Testis (tissue), 2 donors: ENCODE data around the gene NALCN.
A peak's percentile ranks its signal among the peaks of the same experiment; 100 is the strongest.

Experiments used
- POLR2A ChIP-seq: fragments of 450-650 bp; IDR thresholded peaks from one replicate; pipeline ENCODE4 v1.6.1; 2017; ENCODE audit warnings: antibody characterized with exemption, mild to moderate bottlenecking, moderate library complexity
- TF ChIP-seq, protein P1 (sequence below), 3 experiments: fragments of 450-650 bp in 2 of 3; fragments of 200-600 bp in 1 of 3; sonication (generic) in 1 of 3; IDR thresholded peaks; one replicate each; pipeline ENCODE4 v1.5.1; 2016 to 2019; ENCODE audit warnings: antibody characterized with exemption in 3 of 3, mild to moderate bottlenecking in 2 of 3, moderate library complexity in 1 of 3

DNA sequence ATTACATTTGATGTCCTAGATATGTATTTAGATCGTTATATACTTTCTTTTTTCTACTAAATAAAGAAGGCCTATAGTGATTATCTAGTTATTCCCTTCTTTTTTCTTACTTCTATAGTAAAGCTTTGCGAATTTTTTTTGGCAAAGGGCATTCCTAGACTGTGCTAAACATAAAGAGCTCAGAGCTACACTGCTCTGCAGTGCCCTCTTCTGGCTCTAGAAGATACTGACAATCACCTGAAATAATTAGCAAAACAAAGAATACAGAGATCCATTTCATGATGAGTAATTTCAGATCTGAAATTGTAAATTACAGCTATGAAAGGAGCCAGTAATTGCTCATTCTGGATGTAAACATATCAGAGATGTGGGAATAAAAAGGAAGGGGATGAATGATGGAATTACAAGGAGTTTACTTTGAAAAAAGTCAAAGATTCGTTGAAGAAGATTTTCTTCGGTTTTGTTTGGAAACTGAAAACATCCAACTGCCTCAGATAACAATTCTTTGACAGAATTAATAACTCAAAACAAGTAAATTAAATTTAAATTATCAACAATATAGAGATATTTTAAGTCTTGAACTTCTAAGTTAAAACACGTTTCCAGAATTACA is 288.5 kb downstream of the NALCN start:
- no peak for TF ChIP-seq POLR2A
- TF ChIP-seq, protein P1, sequence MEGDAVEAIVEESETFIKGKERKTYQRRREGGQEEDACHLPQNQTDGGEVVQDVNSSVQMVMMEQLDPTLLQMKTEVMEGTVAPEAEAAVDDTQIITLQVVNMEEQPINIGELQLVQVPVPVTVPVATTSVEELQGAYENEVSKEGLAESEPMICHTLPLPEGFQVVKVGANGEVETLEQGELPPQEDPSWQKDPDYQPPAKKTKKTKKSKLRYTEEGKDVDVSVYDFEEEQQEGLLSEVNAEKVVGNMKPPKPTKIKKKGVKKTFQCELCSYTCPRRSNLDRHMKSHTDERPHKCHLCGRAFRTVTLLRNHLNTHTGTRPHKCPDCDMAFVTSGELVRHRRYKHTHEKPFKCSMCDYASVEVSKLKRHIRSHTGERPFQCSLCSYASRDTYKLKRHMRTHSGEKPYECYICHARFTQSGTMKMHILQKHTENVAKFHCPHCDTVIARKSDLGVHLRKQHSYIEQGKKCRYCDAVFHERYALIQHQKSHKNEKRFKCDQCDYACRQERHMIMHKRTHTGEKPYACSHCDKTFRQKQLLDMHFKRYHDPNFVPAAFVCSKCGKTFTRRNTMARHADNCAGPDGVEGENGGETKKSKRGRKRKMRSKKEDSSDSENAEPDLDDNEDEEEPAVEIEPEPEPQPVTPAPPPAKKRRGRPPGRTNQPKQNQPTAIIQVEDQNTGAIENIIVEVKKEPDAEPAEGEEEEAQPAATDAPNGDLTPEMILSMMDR (IDR thresholded peaks at IDR 0.05), result peak; percentile 22 to 61 (median 52)
